Measurements from ENCODE around the gene EFCAB12.

The EFCAB12 gene

DNA sequence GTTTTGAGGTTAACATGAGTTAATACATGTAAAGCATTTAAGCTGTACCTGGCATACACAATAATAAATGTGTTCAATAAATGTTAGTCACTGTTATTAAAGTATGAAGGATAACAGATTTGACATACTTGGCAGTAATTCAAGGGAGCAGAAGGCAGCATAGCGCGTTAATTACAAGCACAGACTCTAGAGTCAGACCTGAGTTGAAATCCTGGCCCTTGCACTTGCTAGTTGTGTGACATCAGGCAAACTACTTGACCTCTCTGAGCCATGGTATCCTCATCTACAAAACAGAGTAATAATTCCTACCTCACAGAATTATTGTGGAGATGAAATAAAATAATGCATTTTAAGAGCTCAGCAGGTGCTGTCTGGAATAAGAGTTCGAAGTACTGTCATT is 17.0 kb upstream of the EFCAB12 start:
- no peak for DNase-seq (ENCODE audit: low spot score)

DNA sequence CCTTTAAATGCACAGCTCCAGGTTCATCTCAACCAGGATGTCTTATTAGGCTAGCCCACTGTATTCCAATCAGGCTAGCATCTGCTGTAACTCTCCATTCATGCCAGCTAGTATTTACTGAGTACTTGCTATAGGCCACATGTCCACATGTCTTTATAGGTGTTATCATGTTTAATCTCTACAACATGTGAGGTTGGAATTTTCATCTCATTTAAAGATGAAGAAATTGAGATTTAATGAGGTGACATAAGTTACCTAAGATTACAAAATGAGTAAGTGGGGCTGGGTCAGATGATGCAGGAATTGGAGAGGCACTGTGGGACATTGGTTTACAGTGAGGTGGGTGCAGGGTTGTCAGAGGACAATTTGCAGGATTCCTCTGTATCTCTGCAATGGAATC is 14.5 kb upstream of the EFCAB12 start:
- no peak for DNase-seq (ENCODE audit: low spot score)

DNA sequence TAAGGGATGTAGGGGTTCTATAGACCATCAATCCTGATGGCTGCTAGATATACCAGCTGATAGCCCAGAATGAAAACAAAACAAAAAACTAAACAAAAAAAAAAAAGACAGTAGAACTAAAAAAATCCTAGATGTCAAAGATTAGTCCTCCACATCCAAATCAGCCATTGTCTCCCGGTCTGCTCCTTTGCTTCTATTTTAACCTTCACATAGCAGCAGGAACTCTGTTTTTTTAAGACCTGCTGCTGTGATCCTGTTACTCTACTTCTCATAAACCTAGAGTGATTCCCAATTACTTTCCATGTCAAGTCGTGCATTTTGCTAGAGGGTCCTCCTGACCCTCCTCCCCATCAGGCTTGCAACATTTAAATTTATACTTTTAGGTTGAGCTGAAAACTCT is 14.1 kb upstream of the EFCAB12 start:
- no peak for DNase-seq (ENCODE audit: low spot score)

DNA sequence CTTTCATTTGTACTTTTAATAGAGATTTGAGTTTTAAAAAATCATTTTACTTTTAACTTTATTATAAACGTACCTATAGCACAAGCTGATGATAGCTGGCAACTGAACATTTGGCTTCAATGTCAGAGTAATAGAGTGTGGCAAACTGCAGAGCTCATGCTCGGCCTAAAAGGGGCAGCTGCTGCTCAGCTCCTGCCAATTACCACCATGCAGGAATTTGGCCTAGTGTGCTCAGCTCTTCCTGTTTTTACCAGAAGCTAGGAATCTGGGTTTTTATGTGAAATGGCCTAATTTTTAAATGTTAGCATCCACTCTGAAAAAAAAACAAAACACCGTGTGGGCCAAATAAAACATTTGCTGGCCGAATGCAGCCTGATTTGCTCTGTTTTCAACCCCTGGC is 13.3 kb upstream of the EFCAB12 start:
- no peak for DNase-seq (ENCODE audit: low spot score)

DNA sequence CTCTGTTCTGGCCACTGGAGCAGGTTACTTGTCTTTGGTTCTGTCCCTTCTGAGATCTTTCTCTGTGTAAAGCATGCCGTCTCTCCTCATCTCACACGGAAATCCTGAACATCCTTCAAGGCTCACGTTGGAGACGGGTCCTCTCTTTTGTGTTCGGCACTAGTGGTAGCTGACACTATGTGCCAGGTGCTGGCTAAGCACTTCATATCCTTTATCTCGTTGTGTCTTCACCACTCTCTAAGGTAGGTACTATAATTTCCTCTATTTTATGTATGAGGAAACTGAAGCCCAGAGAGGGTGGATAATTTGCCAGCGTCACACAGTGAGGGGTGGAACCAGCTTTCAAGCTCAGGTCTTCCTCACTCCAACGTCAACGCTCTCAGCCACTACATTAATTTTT is 12.8 kb upstream of the EFCAB12 start:
- no peak for DNase-seq (ENCODE audit: low spot score)

DNA sequence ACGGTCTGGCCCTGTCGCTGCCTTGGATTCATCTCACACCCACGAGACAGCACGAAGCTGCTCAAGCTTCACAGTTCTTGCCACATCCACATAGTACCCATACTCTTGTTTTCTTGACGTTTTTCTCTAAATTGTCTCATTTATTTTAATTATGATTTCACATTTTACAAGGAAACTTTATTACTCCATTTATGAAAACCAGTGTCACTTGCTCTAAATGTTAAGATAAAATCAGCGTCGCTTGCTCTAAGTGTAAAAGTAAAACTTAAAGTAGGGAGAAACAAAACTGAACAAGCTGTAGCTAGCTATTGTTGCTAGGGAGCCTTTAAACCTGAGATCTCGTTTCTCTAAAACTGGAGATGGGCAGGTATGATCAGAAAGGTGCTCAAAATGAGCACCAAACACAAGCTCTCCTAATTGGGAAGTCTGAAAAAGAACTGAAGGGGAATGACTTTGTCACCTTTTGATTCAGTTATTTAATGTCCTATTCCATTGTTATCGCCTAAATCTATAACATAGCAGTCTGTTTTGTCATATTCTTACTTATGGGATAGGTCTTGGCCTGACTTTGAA is 12.3 kb upstream of the EFCAB12 start:
- no peak for DNase-seq (ENCODE audit: low spot score)

DNA sequence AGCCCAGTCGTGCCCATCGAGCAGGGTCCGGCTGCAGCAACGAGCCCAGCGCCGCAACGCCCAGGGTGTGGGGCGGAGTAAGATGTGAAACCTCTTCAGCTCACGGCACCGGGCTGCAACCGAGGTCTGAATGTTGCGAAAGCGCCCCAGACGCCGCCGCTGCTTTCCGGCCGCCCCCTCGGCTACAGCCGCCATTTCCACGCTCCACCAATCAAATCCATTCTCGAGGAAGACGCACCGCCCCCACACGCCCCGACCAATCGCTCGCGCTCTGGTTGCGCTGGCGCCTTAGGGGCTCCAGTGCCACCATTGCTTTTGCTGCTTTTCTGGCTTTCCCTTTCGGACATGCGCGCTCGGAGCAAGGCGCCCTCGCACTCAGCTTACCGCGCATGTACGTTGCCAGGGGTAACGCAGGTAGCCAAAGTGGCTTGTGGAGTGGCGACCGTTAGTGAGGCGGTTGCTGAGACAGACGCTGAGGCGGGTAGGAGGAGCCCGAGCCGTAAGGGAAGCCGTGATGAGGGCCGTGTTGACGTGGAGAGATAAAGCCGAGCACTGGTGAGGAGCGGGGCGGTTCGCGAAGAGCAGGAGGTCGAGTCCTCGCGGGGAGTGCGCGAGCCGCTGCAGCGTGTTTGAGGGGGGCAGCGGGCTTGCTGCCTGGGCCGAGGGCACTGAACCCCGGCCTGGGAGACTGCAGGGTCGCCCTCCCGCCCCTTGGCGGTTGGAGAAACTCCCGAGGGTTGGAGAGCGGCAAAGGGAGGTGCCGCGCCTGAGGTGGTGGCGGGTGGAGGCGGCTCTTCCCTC is 11.6 kb upstream of the EFCAB12 start, which contains the start of the genes IFT122 and MBD4:
Gene IFT122 (plus strand): TSS at position 408 of the 801 bp plus-strand sequence. CDS start 107 bp downstream, at position 515.
Gene MBD4 (minus strand): TSS at position 132 of the 801 bp plus-strand sequence. CDS start 115 bp downstream, at position 17.
- peak; percentile 98 for DNase-seq (ENCODE audit: low spot score)

DNA sequence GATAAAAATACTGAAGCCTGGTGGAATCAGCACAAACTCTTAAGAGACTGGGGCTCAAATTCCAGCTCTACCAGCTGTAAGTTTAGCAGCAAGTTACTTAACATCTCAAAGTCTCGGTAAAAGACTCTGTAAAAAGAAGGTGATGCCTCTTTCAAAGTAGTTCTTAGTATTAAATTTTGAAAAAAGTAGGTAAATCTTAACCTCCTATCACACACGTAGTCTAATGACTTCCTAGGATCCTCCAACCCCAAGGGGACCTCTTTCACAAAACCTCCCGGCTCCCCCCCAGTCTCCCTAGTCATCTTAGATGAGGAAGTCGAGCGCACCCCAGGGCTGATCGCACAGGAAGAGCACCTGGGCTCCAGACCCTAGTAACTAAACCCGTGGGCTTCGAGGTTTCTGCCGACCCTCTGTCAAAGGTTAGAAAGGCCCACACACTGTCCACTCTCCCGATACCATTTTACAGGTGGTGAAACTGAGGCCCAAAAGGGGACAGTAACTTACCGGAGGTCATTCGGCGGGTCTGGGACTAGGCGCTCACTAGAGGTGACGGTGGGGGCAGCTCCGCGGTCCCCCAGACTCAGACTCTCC is 10.9 kb upstream of the EFCAB12 start:
- peak; percentile 33 for DNase-seq (ENCODE audit: low spot score)

DNA sequence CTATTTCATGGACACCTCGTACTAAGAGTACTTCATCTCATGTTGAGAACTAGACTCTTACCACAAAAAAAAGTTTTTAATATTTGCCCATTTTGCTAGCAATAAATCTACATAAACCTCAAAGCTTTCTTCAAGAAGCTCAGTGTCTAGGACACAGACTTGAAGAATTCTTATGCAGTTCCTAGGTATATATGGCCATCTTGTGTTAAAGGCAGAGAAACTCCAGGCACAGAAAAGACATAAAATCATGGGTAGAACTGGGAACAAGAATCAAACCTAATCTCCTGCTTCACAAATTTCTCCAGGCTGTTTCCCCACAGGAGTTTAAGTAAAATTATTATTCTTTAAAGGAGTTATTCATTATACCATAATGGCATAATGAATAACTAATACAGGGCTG is 6.9 kb upstream of the EFCAB12 start:
- no peak for DNase-seq (ENCODE audit: low spot score)

DNA sequence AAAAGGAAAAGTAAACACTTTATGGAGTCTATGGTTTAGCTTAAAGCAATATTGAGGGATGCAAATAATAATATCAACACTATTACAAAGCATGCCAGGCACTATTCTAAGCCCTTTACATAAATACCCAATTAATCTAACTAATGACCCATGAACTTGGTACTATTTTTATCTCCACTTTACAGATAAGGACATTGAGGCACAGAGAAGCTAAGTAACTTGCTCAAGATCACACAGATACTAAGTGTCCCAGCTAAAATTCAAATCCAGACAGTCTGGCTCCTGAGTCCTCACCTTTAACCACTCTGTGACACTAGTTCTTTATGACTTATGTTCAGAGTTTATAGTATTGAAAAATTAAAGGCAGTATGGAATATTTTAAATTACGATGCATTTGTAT is 5.7 kb upstream of the EFCAB12 start:
- no peak for DNase-seq (ENCODE audit: low spot score)

DNA sequence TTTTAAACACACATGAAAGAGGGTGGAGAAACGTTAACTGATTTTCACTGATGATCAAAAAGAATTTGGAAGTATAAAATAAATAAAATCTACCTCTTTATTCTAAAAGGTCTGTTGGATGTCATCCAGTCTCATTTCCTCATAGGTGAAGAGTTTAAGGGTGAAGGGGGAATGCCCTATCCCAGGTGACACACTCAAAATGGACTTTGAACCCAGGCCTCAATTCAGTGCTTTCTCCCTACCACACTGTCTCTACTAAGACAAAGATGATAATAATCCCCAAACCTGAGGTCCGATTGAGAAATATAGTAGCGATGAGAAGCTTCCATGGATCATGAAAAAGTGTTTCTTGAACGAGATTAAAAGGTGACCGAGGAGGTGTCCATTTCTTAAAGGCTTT is 5.1 kb upstream of the EFCAB12 start:
- no peak for DNase-seq (ENCODE audit: low spot score)

DNA sequence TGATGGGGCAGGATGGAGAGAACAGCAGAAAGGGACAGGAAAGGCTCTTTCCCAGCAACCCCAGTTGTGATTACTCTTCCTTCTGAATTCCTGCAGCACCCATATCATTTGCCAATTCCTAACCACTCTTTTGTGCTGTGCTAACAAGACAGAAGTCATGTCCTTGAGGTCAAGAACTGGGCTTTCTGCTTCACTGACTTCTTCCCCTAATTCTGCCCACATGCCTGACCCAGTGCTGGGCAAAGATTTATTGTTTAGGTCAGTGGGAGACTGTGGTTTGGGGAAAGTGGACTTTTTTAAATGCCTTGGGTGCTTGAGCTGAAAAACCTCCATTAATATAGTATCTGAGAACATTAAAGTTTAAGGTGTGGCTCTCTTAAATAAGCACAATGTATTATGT is 4.2 kb upstream of the EFCAB12 start:
- DNase-seq (ENCODE audit: low spot score): no peak

DNA sequence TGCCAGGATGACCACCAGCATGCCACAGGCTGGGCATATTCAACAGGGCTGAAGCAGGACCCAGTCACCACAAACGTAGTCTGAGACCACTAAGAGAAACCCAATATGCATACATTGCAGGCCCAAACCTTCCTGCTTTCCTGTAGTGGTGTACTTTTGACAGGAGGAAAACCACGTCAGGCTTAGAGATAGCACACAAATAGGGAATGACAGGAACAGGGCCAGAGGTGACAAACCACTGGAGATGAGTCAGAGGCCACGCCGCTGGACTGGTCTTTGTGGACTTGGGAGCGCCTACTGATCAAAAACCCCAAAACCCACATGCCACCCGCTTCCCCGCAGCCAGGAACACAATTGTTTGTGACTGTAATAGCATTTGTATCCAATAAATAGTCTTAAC is 3.6 kb upstream of the EFCAB12 start:
- peak; percentile 78 for DNase-seq (ENCODE audit: low spot score)

DNA sequence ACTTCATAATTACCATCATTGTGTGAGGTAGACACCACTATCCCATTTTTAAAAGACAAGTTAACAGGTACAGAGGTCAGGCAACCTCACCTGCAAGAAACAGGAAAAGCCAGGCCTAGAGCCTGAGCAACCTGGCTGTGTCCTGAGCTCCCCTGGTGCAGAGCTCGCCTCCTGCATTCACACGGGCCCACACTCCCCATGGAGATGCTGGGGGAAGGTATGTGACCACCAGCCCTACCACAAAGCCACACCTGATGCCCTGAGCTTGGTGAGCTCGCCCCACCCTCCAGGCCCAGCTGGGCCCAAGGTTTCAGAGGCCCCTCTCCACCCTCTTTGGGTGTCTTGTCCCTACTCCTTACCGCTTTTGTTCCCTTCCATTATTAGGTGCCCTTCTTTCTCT is 1.2 kb upstream of the EFCAB12 start:
- DNase-seq (ENCODE audit: low spot score): no peak

DNA sequence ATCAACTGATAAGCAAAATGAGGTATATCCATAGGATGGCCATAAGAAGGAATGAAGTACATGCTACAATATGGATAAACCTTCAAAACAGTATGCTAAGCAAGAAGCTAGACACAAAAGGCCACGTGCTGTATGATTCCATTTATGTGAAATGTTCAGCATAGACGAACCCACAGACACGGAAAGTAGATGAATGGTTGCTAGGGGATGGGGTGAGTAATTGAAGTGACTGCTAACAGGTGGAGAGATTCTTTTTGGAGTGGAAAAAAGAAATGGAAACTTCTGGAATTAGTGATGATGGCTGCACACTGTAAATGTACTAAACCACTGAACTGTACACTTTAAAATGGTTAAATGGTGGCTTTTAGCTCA is 630 bp upstream of the EFCAB12 start:
- DNase-seq (ENCODE audit: low spot score): no peak

DNA sequence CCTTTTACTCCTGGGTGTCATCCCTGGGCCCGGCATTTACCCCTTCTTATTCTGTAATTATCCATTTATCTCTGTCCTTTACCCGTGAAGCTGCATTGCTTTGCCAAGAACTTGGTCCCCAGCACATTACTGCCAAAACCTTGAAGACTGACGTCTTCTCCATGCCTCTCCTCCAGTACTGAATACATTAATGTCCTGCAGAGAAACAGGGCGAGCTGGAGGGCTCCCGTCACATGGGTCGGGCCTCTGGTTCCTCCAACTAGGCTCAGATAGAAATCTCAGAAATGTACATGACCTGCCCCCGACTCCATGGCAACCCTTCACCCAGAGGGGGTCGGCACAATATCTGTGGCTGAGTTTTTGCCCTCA is 445 bp downstream of the EFCAB12 start:
- DNase-seq (ENCODE audit: low spot score): no peak

DNA sequence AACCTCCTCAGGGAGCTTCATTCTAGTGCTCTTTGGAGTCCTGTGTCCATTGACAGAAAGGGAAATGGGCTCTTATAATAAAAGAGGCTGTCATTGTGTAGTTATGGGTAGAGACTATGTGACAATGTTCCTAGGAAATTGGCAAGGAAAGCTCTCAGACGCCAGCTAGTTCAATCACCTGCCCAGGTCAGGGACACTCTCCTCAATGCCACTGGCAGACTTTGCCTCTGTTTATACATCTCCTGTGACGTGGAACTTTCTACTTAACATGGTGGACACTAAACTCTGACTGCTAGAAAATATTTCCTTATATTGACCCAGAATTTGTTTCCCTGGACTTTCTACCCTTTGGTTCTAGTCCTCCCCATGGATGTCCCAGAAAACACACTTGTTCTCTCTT is 2.8 kb downstream of the EFCAB12 start:
- no peak for DNase-seq (ENCODE audit: low spot score)

DNA sequence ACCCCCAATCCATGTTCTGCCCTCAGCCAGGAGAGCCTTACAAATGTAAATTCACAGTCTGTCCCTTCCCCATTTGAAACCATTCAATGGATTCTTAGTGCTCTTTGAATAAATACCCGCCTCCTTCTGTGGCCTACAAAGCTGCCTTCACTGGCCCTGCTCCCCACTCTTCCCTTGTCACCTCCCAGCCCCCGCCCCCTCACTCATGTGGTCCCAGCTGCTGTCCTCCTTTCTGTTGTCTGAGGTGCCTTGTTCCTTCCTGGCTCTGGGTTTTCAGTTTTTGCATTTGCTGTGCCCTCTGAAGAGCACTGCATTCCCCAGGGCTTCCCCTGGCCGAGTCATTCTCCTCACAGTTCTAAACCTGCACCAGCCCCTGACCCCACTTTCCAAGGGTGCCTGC is 3.2 kb downstream of the EFCAB12 start:
- no peak for DNase-seq (ENCODE audit: low spot score)

DNA sequence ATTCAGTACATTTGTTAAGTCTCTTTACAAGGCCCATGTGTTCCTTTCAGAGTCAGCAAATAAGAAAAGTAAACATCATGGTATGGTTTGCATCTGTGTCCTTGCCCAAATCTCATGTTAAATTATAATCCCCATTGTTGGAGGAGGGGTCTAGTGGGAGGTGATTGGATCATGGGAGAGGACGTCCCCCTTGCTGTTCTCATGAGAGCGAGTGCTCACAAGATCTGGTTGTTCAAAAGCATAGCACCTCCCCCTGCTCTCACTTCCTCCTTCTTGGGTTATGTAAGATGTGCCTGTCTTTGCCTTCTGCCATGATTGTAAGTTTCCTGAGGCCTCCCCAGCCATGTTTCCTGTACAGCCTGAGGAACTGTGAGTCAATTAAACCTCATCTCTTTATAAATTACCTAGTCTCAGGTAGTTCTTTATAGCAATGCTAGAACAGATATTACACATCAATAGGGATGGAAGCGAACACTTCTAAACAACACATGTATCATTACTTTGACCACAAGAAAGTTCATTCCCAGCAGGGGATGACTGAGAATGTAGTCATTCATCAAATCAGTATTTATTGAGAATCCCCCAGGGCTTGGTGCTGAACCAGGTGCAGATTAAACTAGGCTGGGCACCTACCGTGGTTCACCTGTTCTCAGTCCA is 4.1 kb downstream of the EFCAB12 start:
- DNase-seq (ENCODE audit: low spot score): no peak

DNA sequence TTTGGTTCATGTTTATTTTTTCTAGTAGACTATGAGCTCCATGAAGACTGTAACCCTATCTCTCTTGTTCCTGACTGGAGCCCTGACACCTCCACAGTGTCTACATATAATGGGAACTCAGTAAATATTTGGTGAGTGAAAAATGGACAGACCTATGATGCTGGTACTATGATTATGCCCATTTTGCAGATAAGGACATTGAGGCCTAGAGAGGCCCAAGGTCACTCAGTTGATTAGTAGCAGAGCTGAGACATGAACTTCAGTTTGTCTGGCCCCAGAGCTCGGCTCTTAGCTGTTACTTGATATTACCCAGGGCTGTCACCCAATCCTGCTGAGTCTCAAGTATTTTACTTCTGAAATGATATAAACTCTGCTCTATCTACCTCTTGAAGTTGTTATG is 5.5 kb downstream of the EFCAB12 start:
- no peak for DNase-seq (ENCODE audit: low spot score)

DNA sequence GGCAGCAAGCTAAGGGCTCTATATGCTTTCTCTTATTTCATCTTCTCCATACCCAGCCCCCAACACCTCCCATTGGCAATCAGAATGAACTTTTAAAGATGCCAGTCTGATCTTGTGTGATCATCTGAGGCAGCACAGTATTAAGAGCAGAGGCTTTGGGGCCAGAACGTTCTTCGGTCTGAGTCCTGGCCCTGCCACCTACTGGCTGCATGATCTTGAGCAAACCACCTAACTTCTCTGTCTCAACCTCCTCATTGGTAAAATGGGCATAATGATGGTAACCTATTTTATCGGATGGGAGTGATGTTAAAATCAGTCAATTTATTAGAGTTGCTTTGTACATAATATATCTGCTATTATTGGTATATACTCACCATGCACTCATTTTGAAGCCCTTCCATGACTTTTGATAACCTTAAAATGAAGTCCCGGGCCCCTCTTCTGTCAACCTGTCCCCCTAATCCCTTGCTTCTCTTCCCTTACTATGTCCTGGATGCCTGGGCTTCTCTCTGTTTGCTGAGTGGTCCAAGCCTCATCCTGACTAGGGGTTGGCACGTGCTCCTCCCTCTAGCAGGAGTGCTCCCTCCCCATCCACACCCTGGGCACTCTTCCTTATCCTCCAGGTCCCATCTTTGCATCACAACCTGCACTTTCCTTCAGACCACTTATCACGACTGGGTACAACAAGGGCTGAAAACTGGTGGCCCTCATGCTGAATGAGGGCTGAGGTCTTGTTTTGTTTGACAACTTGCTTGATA is 6.3 kb downstream of the EFCAB12 start:
- no peak for DNase-seq (ENCODE audit: low spot score)

DNA sequence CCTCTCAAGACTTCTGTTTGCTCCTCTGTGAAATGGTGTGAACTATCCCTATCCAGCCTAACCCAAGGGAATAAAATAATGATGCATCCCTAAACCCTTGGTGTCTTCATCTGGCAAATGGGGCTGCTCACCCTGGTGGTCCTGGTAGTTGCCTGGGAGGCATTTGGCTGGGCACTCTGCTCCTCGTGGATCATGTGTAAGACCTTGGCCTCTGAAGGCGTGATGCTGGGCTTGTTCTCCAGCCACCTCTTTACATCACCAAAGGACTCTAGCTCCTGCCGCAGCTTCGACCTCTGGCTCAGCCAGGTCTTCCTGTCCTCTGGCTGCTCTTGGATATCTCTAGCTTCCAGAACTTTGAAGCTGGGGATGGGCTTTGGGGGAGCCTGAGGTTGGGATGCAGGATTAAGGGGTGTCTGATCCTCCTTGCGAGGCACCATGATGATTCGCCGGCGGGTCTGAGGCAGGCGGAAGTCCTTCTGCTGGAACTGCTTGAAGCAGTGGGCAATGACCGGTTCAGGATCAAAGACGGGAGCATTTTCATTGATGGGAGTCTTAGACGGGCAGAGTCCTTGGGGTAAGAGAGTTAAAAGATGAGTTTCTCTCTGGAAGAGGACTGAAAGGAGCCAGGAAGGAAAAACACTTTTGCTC is 7.1 kb downstream of the EFCAB12 start:
- no peak for DNase-seq (ENCODE audit: low spot score)

Measured in SW480 (cell line).